Epithelial cell of esophagus (primary cell): ENCODE results near the gene VTI1A.

ENCODE experiments used
- DNase-seq: peaks from one replicate; pipeline ENCODE4 v3.0.0; 2010; ENCODE audit warnings: low read depth
- H3K4me3 ChIP-seq: 2 replicates; pipeline ENCODE4 v1.5.1; 2011; ENCODE audit warnings: mild to moderate bottlenecking, low read length, control low read depth
- CTCF ChIP-seq: IDR thresholded peaks from 2 replicates; pipeline ENCODE4 v1.5.1; 2011; ENCODE audit warnings: low read depth, mild to moderate bottlenecking, low read length, control low read depth, inconsistent platforms; ENCODE audit not compliant: insufficient read depth; ENCODE audit errors: missing control alignments

The VTI1A gene

GRCh38 chr10:112678987-112679386, 232.0 kb downstream of the VTI1A start:
- DNase-seq: no peak
- no peak overlapping the region for H3K4me3 ChIP-seq
- no peak for TF ChIP-seq CTCF

- no peak overlapping the region for H3K4me3 ChIP-seq
- TF ChIP-seq CTCF: no peak
- no peak for DNase-seq
Observed at GRCh38 chr10:112679392-112679791, 232.4 kb downstream of the VTI1A start.

GRCh38 chr10:112680586-112680985, 233.6 kb downstream of the VTI1A start:
- no peak overlapping the region for H3K4me3 ChIP-seq
- DNase-seq: no peak
- TF ChIP-seq CTCF: no peak

- no peak overlapping the region for H3K4me3 ChIP-seq
- TF ChIP-seq CTCF: no peak
- peak; percentile 67 for DNase-seq
Observed at GRCh38 chr10:112687647-112688046, 240.6 kb downstream of the VTI1A start.

- no peak for TF ChIP-seq CTCF
- peak; percentile 10 for DNase-seq
Observed at GRCh38 chr10:112689327-112690072, 242.5 kb downstream of the VTI1A start.

GRCh38 chr10:112695539-112695938, 248.5 kb downstream of the VTI1A start:
- H3K4me3 ChIP-seq: no peak overlapping the region
- TF ChIP-seq CTCF: no peak
- DNase-seq: no peak

More at GRCh38 chr10:112689327-112690072, 242.5 kb downstream of the VTI1A start:
- no peak overlapping the region for H3K4me3 ChIP-seq

- TF ChIP-seq CTCF: no peak
- no peak for DNase-seq
Observed at GRCh38 chr10:112696592-112696991, 249.6 kb downstream of the VTI1A start.

More at GRCh38 chr10:112696592-112696991, 249.6 kb downstream of the VTI1A start:
- no peak overlapping the region for H3K4me3 ChIP-seq
